GM18499 (cell line): Measurements from ENCODE around the gene DOCK1.

Source experiments
- ATAC-seq: cut with Tn5 transposase; IDR thresholded peaks from one replicate; pipeline ENCODE4 v1.9.1; 2021; ENCODE audit warnings: moderate number of reproducible peaks; ENCODE audit not compliant: insufficient read depth, unreplicated experiment

The DOCK1 gene

GRCh38 chr10:127153181-127153580 lies 248.0 kb downstream of the DOCK1 start:
- no peak for ATAC-seq

GRCh38 chr10:127154831-127155620 lies 249.8 kb downstream of the DOCK1 start:
- no peak for ATAC-seq

- no peak for ATAC-seq
Observed at GRCh38 chr10:127157089-127157488, 251.9 kb downstream of the DOCK1 start.

- ATAC-seq: no peak
Observed at GRCh38 chr10:127157506-127158200, 252.4 kb downstream of the DOCK1 start.

GRCh38 chr10:127158662-127159061 lies 253.4 kb downstream of the DOCK1 start:
- ATAC-seq: no peak

GRCh38 chr10:127159648-127160245 lies 254.5 kb downstream of the DOCK1 start:
- no peak for ATAC-seq

- ATAC-seq: no peak
Observed at GRCh38 chr10:127161482-127161881, 256.3 kb downstream of the DOCK1 start.

GRCh38 chr10:127162841-127163240 lies 257.6 kb downstream of the DOCK1 start:
- no peak for ATAC-seq

GRCh38 chr10:127168261-127168660 lies 263.0 kb downstream of the DOCK1 start:
- ATAC-seq: no peak

GRCh38 chr10:127174866-127175265 lies 269.6 kb downstream of the DOCK1 start:
- no peak for ATAC-seq

GRCh38 chr10:127175357-127176110 lies 270.3 kb downstream of the DOCK1 start:
- ATAC-seq: no peak

- ATAC-seq: no peak
Observed at GRCh38 chr10:127176649-127177048, 271.4 kb downstream of the DOCK1 start.

- ATAC-seq: no peak
Observed at GRCh38 chr10:127179612-127180250, 274.5 kb downstream of the DOCK1 start.

- ATAC-seq: no peak
Observed at GRCh38 chr10:127182161-127182560, 276.9 kb downstream of the DOCK1 start.

GRCh38 chr10:127184582-127184981 lies 279.4 kb downstream of the DOCK1 start:
- no peak for ATAC-seq

- ATAC-seq: no peak
Observed at GRCh38 chr10:127186813-127187212, 281.6 kb downstream of the DOCK1 start.

- ATAC-seq: no peak
Observed at GRCh38 chr10:127189226-127189625, 284.0 kb downstream of the DOCK1 start.

GRCh38 chr10:127190427-127190826 lies 285.2 kb downstream of the DOCK1 start:
- no peak for ATAC-seq

- no peak for ATAC-seq
Observed at GRCh38 chr10:127193125-127193524, 287.9 kb downstream of the DOCK1 start.

- ATAC-seq: no peak
Observed at GRCh38 chr10:127194111-127194510, 288.9 kb downstream of the DOCK1 start.
